Keratinocyte (primary cell): ENCODE measurements around the gene LRRC19. TPM values are rescaled to one million over a fixed set of nuclear protein-coding genes. Genes with fewer than 3 reads are reported as not detected.

Experiments used
- DNase-seq: peaks from one replicate; pipeline ENCODE4 v3.0.0-alpha.2; 2011; ENCODE audit warnings: low read depth, missing footprints, low spot score
- FAIRE-seq: peaks from 2 replicates; lab custom pipeline; 2011; peaks lifted over from hg19 to GRCh38; lab: Jason Lieb, UNC
- H2AFZ ChIP-seq: 2 replicates; pipeline ENCODE4 v1.6.0; 2012; ENCODE audit warnings: low read length, control low read depth, inconsistent platforms; ENCODE audit not compliant: control insufficient read depth
- H3K27ac ChIP-seq: 2 replicates; pipeline ENCODE4 v1.5.1; 2011; ENCODE audit warnings: low read length; ENCODE audit not compliant: control insufficient read depth, insufficient read depth
- H3K27me3 ChIP-seq: 3 replicates; pipeline ENCODE4 v1.6.0; 2011; ENCODE audit warnings: low read length; ENCODE audit not compliant: control insufficient read depth, insufficient read depth; ENCODE audit errors: extremely low read depth
- H3K36me3 ChIP-seq, 2 experiments: 2 replicates in 1 of 2; 3 replicates in 1 of 2; pipeline ENCODE4 v1.5.1; 2011; ENCODE audit warnings: low read length in 2 of 2, mild to moderate bottlenecking in 1 of 2; ENCODE audit not compliant: control insufficient read depth in 2 of 2, insufficient read depth in 2 of 2; ENCODE audit errors: extremely low read depth in 1 of 2
- H3K4me1 ChIP-seq: 3 replicates; pipeline ENCODE4 v1.5.1; 2011; ENCODE audit warnings: low read length; ENCODE audit not compliant: control insufficient read depth, insufficient read depth; ENCODE audit errors: extremely low read depth
- H3K4me2 ChIP-seq: 3 replicates; pipeline ENCODE4 v1.6.0; 2011; ENCODE audit warnings: low read depth, low read length; ENCODE audit not compliant: control insufficient read depth, insufficient read depth; ENCODE audit errors: extremely low read depth
- H3K4me3 ChIP-seq, 3 experiments: fragments of 200-600 bp in 1 of 3; sonication (generic) in 1 of 3; 2 replicates in 2 of 3; 3 replicates in 1 of 3; pipeline ENCODE4 v1.5.1; 2011 to 2016; ENCODE audit warnings: low read length in 3 of 3, mild to moderate bottlenecking in 3 of 3, control low read depth in 2 of 3, inconsistent platforms in 1 of 3, low read depth in 1 of 3, mixed read lengths in 1 of 3, mixed run types in 1 of 3, moderate library complexity in 1 of 3; ENCODE audit not compliant: control insufficient read depth in 2 of 3, insufficient read depth in 2 of 3; ENCODE audit errors: extremely low read depth in 1 of 3
- H3K79me2 ChIP-seq: 2 replicates; pipeline ENCODE4 v1.6.0; 2012; ENCODE audit warnings: low read length; ENCODE audit not compliant: control insufficient read depth, insufficient read depth
- H3K9ac ChIP-seq: 3 replicates; pipeline ENCODE4 v1.6.0; 2011; ENCODE audit warnings: low read length; ENCODE audit not compliant: control insufficient read depth, insufficient read depth; ENCODE audit errors: extremely low read depth
- H3K9me1 ChIP-seq: 3 replicates; pipeline ENCODE4 v1.6.0; 2011; ENCODE audit warnings: low read length; ENCODE audit not compliant: control insufficient read depth, insufficient read depth; ENCODE audit errors: extremely low read depth
- H3K9me3 ChIP-seq: 2 replicates; pipeline ENCODE4 v1.5.1; 2012; ENCODE audit warnings: low read depth, low read length; ENCODE audit not compliant: control insufficient read depth
- H4K20me1 ChIP-seq: 3 replicates; pipeline ENCODE4 v1.6.0; 2011; ENCODE audit warnings: low read length; ENCODE audit not compliant: control insufficient read depth, insufficient read depth; ENCODE audit errors: extremely low read depth
- CTCF ChIP-seq, 3 experiments: IDR thresholded peaks in 1 of 3; conservative IDR thresholded peaks in 1 of 3; optimal IDR thresholded peaks in 1 of 3; 2 replicates in 2 of 3; 3 replicates in 1 of 3; pipeline versions ENCODE3 to v1.5.1; 2011; ENCODE audit warnings: low read length in 3 of 3, mild to moderate bottlenecking in 3 of 3, moderate library complexity in 2 of 3, control low read depth in 1 of 3, inconsistent platforms in 1 of 3; ENCODE audit not compliant: insufficient read depth in 2 of 3; ENCODE audit errors: extremely low read depth in 1 of 3
- EZH2 ChIP-seq: IDR thresholded peaks from one replicate; pipeline ENCODE4 v1.6.1; 2012; ENCODE audit warnings: inconsistent platforms, mild to moderate bottlenecking, low read length, moderate library complexity
- dilution Hi-C: fragments of 300-500 bp; cut with MboI; formaldehyde crosslinking; loops from one replicate; pipeline ENCODE4 v1.7.0; 2020; ENCODE audit warnings: low sequenced_read_pairs; ENCODE audit not compliant: extremely low pct_ligation_motif_present
- polyA plus RNA-seq, 5 experiments: library from polyadenylated mRNA; depleted of rRNA in 3 of 5; stranded (reverse) in 3 of 5; stranded (forward) in 1 of 5; unstranded in 1 of 5; fragments of >200 nt; gene quantifications; 1 replicate in 1 of 5; 2 replicates in 3 of 5; 3 replicates in 1 of 5; pipeline versions ENCODE4 v1.2.1 to v1.2.3, GENCODE V29; 2011 to 2012; ENCODE audit warnings: missing spikeins in 2 of 5, low read depth in 1 of 5, low replicate concordance in 1 of 5

Gene LRRC19
- polyA plus RNA-seq, 1 donor (not counting 4 experiments of a cell fraction or from before 2014, with no cell fraction given): not detected

- FAIRE-seq: no peak
- dilution Hi-C loops: no loop called here
These were observed 23.7 kb upstream of the LRRC19 start for GRCh38 chr9:27029186-27029585.

GRCh38 chr9:27022920-27023319, 17.4 kb upstream of the LRRC19 start:
- TF ChIP-seq EZH2 (no peak), CTCF (optimal IDR thresholded peaks at IDR 0.05 in 1 of 3, IDR thresholded peaks at IDR 0.05 in 1 of 3, conservative IDR thresholded peaks at IDR 0.05 in 1 of 3; ENCODE audit: extremely low read depth in 1 of 3, insufficient read depth in 2 of 3, low read length in 3 of 3) (no peak)
- no peaks in the 10 kb centered on the region for H3K9me3 ChIP-seq
- no peak overlapping the region for H3K9ac ChIP-seq
- no peaks in the 10 kb centered on the region for H3K27me3 ChIP-seq
- dilution Hi-C loops: no loop called here
- DNase-seq (no peak), FAIRE-seq (no peak)
- H3K4me1 ChIP-seq: no peaks in the 10 kb centered on the region
- H3K9me1 ChIP-seq: no peaks in the 10 kb centered on the region
- H2AFZ ChIP-seq: no peak overlapping the region
- no peaks in the 10 kb centered on the region for H4K20me1 ChIP-seq
- no peak overlapping the region for H3K27ac ChIP-seq
- H3K36me3 ChIP-seq: peaks cover 0 to 4% of the 10 kb centered on the region in 2 experiments
- H3K4me2 ChIP-seq: no peak overlapping the region
- H3K79me2 ChIP-seq: no peaks in the 10 kb centered on the region
- no peak overlapping the region for H3K4me3 ChIP-seq

More at GRCh38 chr9:27029186-27029585, 23.7 kb upstream of the LRRC19 start:
- no peaks in the 10 kb centered on the region for H3K4me1 ChIP-seq
- no peaks in the 10 kb centered on the region for H3K79me2 ChIP-seq
- no peak overlapping the region for H3K9ac ChIP-seq
- H3K36me3 ChIP-seq: peaks cover 0 to under 1% of the 10 kb centered on the region in 2 experiments
- no peak overlapping the region for H3K4me3 ChIP-seq
- no peak for TF ChIP-seq CTCF (optimal IDR thresholded peaks at IDR 0.05 in 1 of 3, IDR thresholded peaks at IDR 0.05 in 1 of 3, conservative IDR thresholded peaks at IDR 0.05 in 1 of 3; ENCODE audit: extremely low read depth in 1 of 3, insufficient read depth in 2 of 3, low read length in 3 of 3)
- TF ChIP-seq EZH2: no peak
- H3K4me2 ChIP-seq: no peak overlapping the region
- H4K20me1 ChIP-seq: no peaks in the 10 kb centered on the region
- H3K27ac ChIP-seq: no peak overlapping the region
- H2AFZ ChIP-seq: no peak overlapping the region
- no peak for DNase-seq
- no peaks in the 10 kb centered on the region for H3K27me3 ChIP-seq
- no peaks in the 10 kb centered on the region for H3K9me1 ChIP-seq
- H3K9me3 ChIP-seq: no peaks in the 10 kb centered on the region
